IMR-90 (cell line): ENCODE data around the gene CRISPLD2. TPM values are rescaled to one million over a fixed set of nuclear protein-coding genes. Genes with fewer than 3 reads are reported as not detected.

Experiments
- ATAC-seq: fragments of 200-7000 bp; cut with Tn5 transposase; 2 replicates; pipeline ENCODE4 v1.9.1; 2020; ENCODE audit warnings: low read depth, mild to moderate bottlenecking, moderate library complexity
- BruUV-seq: library from RNA; stranded (reverse); fragments of 400-500 nt; replicated peaks from 2 replicates; lab custom pipeline; 2021; lab: Mats Ljungman, UMichigan
- CTCF ChIA-PET: fragments of 300-600 bp; formaldehyde crosslinking; extraction: SDS; loops from one replicate; lab custom pipeline; 2021; ENCODE audit warnings: antibody characterized with exemption; lab: Yijun Ruan, JAX
- POLR2A ChIA-PET: fragments of 300-600 bp; sonication (Branson Sonifier 250); formaldehyde crosslinking; loops from one replicate; lab custom pipeline; 2022; ENCODE audit warnings: antibody characterized with exemption; ENCODE audit not compliant: unreplicated experiment; lab: Charles Lee
- DNase-seq: peaks from one replicate; pipeline ENCODE4 v3.0.0; 2013
- H2AFZ ChIP-seq: replicated peaks from 2 replicates; pipeline ENCODE3; 2013; ENCODE audit warnings: low read length, mild to moderate bottlenecking; ENCODE audit not compliant: poor library complexity
- H2AK5ac ChIP-seq: 2 replicates; pipeline ENCODE4 v1.6.1; 2013; ENCODE audit warnings: low read depth, low read length, inconsistent platforms
- H2AK9ac ChIP-seq: replicated peaks from 2 replicates; pipeline ENCODE3; 2013; ENCODE audit warnings: mild to moderate bottlenecking, low read depth, low read length, moderate library complexity; ENCODE audit not compliant: poor library complexity
- H2BK120ac ChIP-seq: 2 replicates; pipeline ENCODE4 v1.6.1; 2013; ENCODE audit warnings: low read depth, low read length, inconsistent platforms
- H2BK15ac ChIP-seq: 3 replicates; pipeline ENCODE4 v1.6.1; 2013; ENCODE audit warnings: low read depth, low read length, inconsistent platforms
- H2BK20ac ChIP-seq: 2 replicates; pipeline ENCODE4 v1.6.1; 2013; ENCODE audit warnings: low read depth, mild to moderate bottlenecking, inconsistent platforms, low read length, moderate library complexity
- H2BK5ac ChIP-seq: 2 replicates; pipeline ENCODE4 v1.6.1; 2013; ENCODE audit warnings: mild to moderate bottlenecking, low read depth, low read length, inconsistent platforms; ENCODE audit not compliant: poor library complexity, severe bottlenecking
- H3K14ac ChIP-seq: replicated peaks from 2 replicates; pipeline ENCODE4 v1.6.1; 2013; ENCODE audit warnings: low read depth, low read length, inconsistent platforms
- H3K18ac ChIP-seq: 2 replicates; pipeline ENCODE4 v1.6.1; 2013; ENCODE audit warnings: low read depth, low read length, control low read depth
- H3K23ac ChIP-seq: 2 replicates; pipeline ENCODE4 v1.6.1; 2013; ENCODE audit warnings: low read depth, low read length, inconsistent platforms
- H3K27ac ChIP-seq: 2 replicates; pipeline ENCODE4 v1.5.1; 2013; ENCODE audit warnings: mild to moderate bottlenecking, control low read depth, low read length; ENCODE audit not compliant: insufficient read depth
- H3K27me3 ChIP-seq: 2 replicates; pipeline ENCODE4 v1.6.1; 2013; ENCODE audit warnings: low read length; ENCODE audit not compliant: control insufficient read depth, insufficient read depth
- H3K36me3 ChIP-seq: 2 replicates; pipeline ENCODE4 v1.6.1; 2013; ENCODE audit warnings: low read length, mixed read lengths; ENCODE audit not compliant: control insufficient read depth, insufficient read depth
- H3K4ac ChIP-seq: 2 replicates; pipeline ENCODE4 v1.6.1; 2013; ENCODE audit warnings: low read depth, low read length, inconsistent platforms
- H3K4me1 ChIP-seq: 2 replicates; pipeline ENCODE4 v1.6.1; 2013; ENCODE audit warnings: low read length, mixed read lengths; ENCODE audit not compliant: control insufficient read depth, insufficient read depth
- H3K4me2 ChIP-seq: 2 replicates; pipeline ENCODE4 v1.6.1; 2013; ENCODE audit warnings: low read depth, mild to moderate bottlenecking, control low read depth, low read length, moderate library complexity
- H3K4me3 ChIP-seq: 2 replicates; pipeline ENCODE4 v1.5.1; 2013; ENCODE audit warnings: low read depth, mild to moderate bottlenecking, control low read depth, low read length, moderate library complexity; ENCODE audit not compliant: insufficient read depth
- H3K56ac ChIP-seq: 2 replicates; pipeline ENCODE4 v1.6.1; 2013; ENCODE audit warnings: low read length, inconsistent platforms; ENCODE audit not compliant: insufficient read depth; ENCODE audit errors: extremely low read depth
- H3K79me1 ChIP-seq, 2 experiments: 2 replicates each; pipeline ENCODE4 v1.6.1; 2013; ENCODE audit warnings: low read length in 2 of 2, inconsistent platforms in 1 of 2, low read depth in 1 of 2
- H3K9ac ChIP-seq: 2 replicates; pipeline ENCODE4 v1.6.1; 2013; ENCODE audit warnings: low read depth, low read length, control low read depth
- H3K9me1 ChIP-seq: 2 replicates; pipeline ENCODE4 v1.6.1; 2013; ENCODE audit warnings: low read length, inconsistent platforms; ENCODE audit not compliant: insufficient read depth
- H3K9me3 ChIP-seq: 2 replicates; pipeline ENCODE4 v1.6.1; 2013; ENCODE audit warnings: low read length; ENCODE audit not compliant: control insufficient read depth, insufficient read depth
- H4K20me1 ChIP-seq: 2 replicates; pipeline ENCODE4 v1.6.1; 2013; ENCODE audit warnings: low read length, inconsistent platforms; ENCODE audit not compliant: insufficient read depth
- H4K5ac ChIP-seq: 2 replicates; pipeline ENCODE4 v1.6.1; 2013; ENCODE audit warnings: mild to moderate bottlenecking, low read depth, low read length, control low read depth
- H4K8ac ChIP-seq, 2 experiments: 2 replicates each; pipeline ENCODE4 v1.6.1; 2013; ENCODE audit warnings: low read depth in 2 of 2, low read length in 2 of 2, control low read depth in 1 of 2, inconsistent platforms in 1 of 2
- H4K91ac ChIP-seq: 2 replicates; pipeline ENCODE4 v1.6.1; 2013; ENCODE audit warnings: low read depth, low read length, inconsistent platforms; ENCODE audit not compliant: insufficient read depth
- BHLHE40 ChIP-seq: fragments of 150-350 bp; IDR thresholded peaks from 2 replicates; pipeline ENCODE4 v1.6.1; 2016; ENCODE audit warnings: mild to moderate bottlenecking, low read depth, low read length
- CEBPB ChIP-seq: IDR thresholded peaks from 2 replicates; pipeline ENCODE4 v1.6.1; 2012; ENCODE audit warnings: low read depth, low read length, improper control_type of control experiment
- MAFK ChIP-seq: IDR thresholded peaks from 2 replicates; pipeline ENCODE4 v1.6.1; 2012; ENCODE audit warnings: low read depth, low read length, improper control_type of control experiment
- MAZ ChIP-seq: IDR thresholded peaks from 2 replicates; pipeline ENCODE4 v1.6.1; 2012; ENCODE audit warnings: low read depth, mild to moderate bottlenecking, low read length, improper control_type of control experiment, moderate library complexity, borderline replicate concordance
- MXI1 ChIP-seq: IDR thresholded peaks from 2 replicates; pipeline ENCODE4 v1.6.1; 2012; ENCODE audit warnings: low read depth, mild to moderate bottlenecking, low read length, moderate library complexity, borderline replicate concordance
- POLR2A ChIP-seq: IDR thresholded peaks from 2 replicates; pipeline ENCODE4 v1.6.1; 2012; ENCODE audit warnings: mild to moderate bottlenecking, low read depth, low read length
- RAD21 ChIP-seq: IDR thresholded peaks from 2 replicates; pipeline ENCODE4 v1.6.1; 2012; ENCODE audit warnings: low read length, improper control_type of control experiment
- RCOR1 ChIP-seq: IDR thresholded peaks from 2 replicates; pipeline ENCODE4 v1.6.1; 2012; ENCODE audit warnings: mild to moderate bottlenecking, low read length, improper control_type of control experiment; ENCODE audit not compliant: insufficient replicate concordance
- RFX5 ChIP-seq: IDR thresholded peaks from 2 replicates; pipeline ENCODE4 v1.8.0; 2012; ENCODE audit warnings: low read depth, mild to moderate bottlenecking, low read length, moderate library complexity
- SMC3 ChIP-seq: fragments of 150-350 bp; IDR thresholded peaks from 2 replicates; pipeline ENCODE4 v1.6.1; 2016; ENCODE audit warnings: low read depth, mild to moderate bottlenecking, antibody characterized with exemption, low read length, moderate library complexity
- USF2 ChIP-seq: fragments of 150-350 bp; IDR thresholded peaks from 2 replicates; pipeline ENCODE4 v1.6.1; 2017; ENCODE audit warnings: mild to moderate bottlenecking, antibody characterized with exemption, low read length, low read depth
- WGBS, 2 experiments: methylation state at CpG; one replicate each; pipeline versions ENCODE4 v1.1.5 to v1.1.7; 2013; ENCODE audit warnings: missing lambda C conversion rate in 2 of 2; ENCODE audit not compliant: insufficient read length in 1 of 2; ENCODE audit errors: extremely low coverage in 2 of 2; 5-methylcytosine and 5-hydroxymethylcytosine counted together
- dilution Hi-C: fragments of 300-500 bp; cut with HindIII; formaldehyde crosslinking; loops from one replicate; pipeline ENCODE4 v1.14.3; 2018; ENCODE audit warnings: low sequenced_read_pairs; ENCODE audit not compliant: unreplicated experiment
- in situ Hi-C: fragments of 300-500 bp; cut with MboI; formaldehyde crosslinking; loops from 3 replicates; pipeline ENCODE4 v1.14.3; 2019; ENCODE audit warnings: low sequenced_read_pairs, inconsistent platforms, mixed read lengths
- intact Hi-C: fragments of 100-400 bp; cut with micrococcal nuclease; formaldehyde crosslinking; loops from 2 replicates; pipeline ENCODE4 v1.10.0; 2022
- polyA plus RNA-seq, 3 experiments: library from polyadenylated mRNA; depleted of rRNA; stranded (reverse); fragments of >200 nt; gene quantifications; 2 replicates each; pipeline ENCODE4 v1.2.3, GENCODE V29; 2012; ENCODE audit warnings: low replicate concordance in 1 of 3
- total RNA-seq: library from RNA; depleted of rRNA; stranded (reverse); fragments of >200 nt; gene quantifications from 2 replicates; pipeline ENCODE4 v1.2.3, GENCODE V29; 2012

Gene CRISPLD2
- total and polyA plus RNA-seq, 2 of the 4 experiments (the other 2 are of a cell fraction) = 23.1 to 37.5 TPM

DNA sequence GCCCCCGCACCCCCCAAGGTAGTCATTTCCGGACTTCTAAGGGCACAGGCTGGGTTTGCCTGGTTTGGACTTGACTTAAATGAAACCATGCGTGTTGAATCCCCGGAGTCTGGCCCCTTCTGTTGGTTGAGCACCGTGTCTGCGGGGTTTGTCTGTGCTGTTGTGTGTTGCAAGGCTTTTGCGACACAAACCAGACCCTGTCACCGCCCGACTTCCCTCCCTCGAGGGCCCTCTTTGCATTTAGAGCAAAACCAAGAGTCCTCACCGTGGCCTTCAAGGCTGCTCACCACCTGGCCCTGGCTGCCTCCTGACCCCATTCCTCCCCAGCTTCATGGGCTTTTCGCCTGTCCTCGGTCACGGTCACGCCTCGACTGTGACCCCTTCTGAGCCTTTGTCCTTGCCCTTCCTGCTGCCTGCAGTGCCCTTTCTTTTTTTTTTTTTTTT lies 7.4 kb downstream of the CRISPLD2 start:
- TF ChIP-seq SMC3 = no peak
- TF ChIP-seq RFX5 = no peak
- TF ChIP-seq CEBPB = peak; percentile 56
- TF ChIP-seq POLR2A = peak; percentile 38; the same call in 1 of the 2 replicates
- no peak for TF ChIP-seq RCOR1
- TF ChIP-seq USF2 = no peak
- no peak for TF ChIP-seq RAD21
- TF ChIP-seq MAFK = no peak
- no peak for TF ChIP-seq MXI1
- TF ChIP-seq MAZ = no peak
- no peak for TF ChIP-seq BHLHE40
- Histone ChIP-seq H4K8ac (peak overlapping the region; percentile 77 to 94), H2BK15ac (peak overlapping the region; percentile 51; the same call in 2 of the 3 replicates), H3K9me1 (peaks cover 22% of the 10 kb centered on the region), H2AK9ac (peak overlapping the region; percentile 83), H3K4ac (peak overlapping the region; percentile 98), H2BK120ac (peak overlapping the region; percentile 97), H3K9me3 (no peaks in the 10 kb centered on the region), H3K27me3 (no peaks in the 10 kb centered on the region), H3K4me1 (peaks cover 40% of the 10 kb centered on the region), H3K79me1 (peaks cover 24 to 75% of the 10 kb centered on the region in 2 experiments; a peak in 3 of 4 replicates), H3K23ac (peak overlapping the region; percentile 95), H2AK5ac (peak overlapping the region; percentile 97), H3K56ac (peak overlapping the region; percentile 43; the same call in 1 of the 2 replicates), H2BK5ac (peak overlapping the region; percentile 87), H3K36me3 (peaks cover 7% of the 10 kb centered on the region; the same call in 1 of the 2 replicates), H4K91ac (peak overlapping the region; percentile 90), H3K4me3 (no peak overlapping the region), H3K14ac (peak overlapping the region; percentile 96), H3K27ac (peak overlapping the region; percentile 80), H3K4me2 (peak overlapping the region; percentile 11; the same call in 1 of the 2 replicates), H4K5ac (peak overlapping the region; percentile 91), H2AFZ (peak overlapping the region; percentile 64), H3K18ac (peak overlapping the region; percentile 70), H3K9ac (peak overlapping the region; percentile 23), H4K20me1 (peaks cover 8% of the 10 kb centered on the region), H2BK20ac (peak overlapping the region; percentile 92)
- no TSS peak for BruUV-seq
- ChIA-PET CTCF (no interaction called here), POLR2A (interaction anchor here (0.5 kb wide), 2 partner anchors 63 to 374 kb away, joined by 3 to 5 read pairs; no protein-coding TSS in a partner anchor)
- dilution Hi-C loops = no loop called here
- intact Hi-C loops = loop anchor here (10.0 kb wide), 1 partner anchor 202 kb away; no protein-coding TSS in a partner anchor
- DNase-seq (peak; percentile 52), ATAC-seq (no peak)
- in situ Hi-C loops = no loop called here
- 50% methylated on average over 4 of the region's 16 CpGs; no CpG with 5 or more reads in 1 of the 2 experiments for WGBS, 2 experiments
